Measurements from ENCODE around the gene ARFGAP1.
A peak's percentile ranks its signal among the peaks of the same experiment; 100 is the strongest.

Gene ARFGAP1

DNA sequence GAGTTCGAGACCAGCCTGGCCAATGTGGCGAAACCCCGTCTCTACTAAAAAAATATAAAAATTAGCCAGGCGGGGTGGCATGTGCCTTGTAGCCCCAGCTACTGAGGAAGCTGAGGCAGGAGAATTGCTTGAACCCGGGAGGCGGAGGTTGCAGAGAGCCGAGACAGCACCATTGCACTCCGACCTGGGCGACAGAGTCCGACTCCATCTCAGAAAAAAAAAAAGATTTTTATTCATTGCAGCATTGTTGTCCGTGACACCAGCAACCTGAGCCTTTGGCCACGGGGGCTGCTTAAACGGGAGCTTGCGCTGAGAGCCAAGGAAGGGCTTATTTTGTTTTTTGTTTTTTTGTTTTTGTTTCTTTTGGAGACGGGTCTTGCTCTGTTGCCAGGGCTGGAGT lies 7.3 kb downstream of the ARFGAP1 start:
- TF ChIP-seq, protein P1, sequence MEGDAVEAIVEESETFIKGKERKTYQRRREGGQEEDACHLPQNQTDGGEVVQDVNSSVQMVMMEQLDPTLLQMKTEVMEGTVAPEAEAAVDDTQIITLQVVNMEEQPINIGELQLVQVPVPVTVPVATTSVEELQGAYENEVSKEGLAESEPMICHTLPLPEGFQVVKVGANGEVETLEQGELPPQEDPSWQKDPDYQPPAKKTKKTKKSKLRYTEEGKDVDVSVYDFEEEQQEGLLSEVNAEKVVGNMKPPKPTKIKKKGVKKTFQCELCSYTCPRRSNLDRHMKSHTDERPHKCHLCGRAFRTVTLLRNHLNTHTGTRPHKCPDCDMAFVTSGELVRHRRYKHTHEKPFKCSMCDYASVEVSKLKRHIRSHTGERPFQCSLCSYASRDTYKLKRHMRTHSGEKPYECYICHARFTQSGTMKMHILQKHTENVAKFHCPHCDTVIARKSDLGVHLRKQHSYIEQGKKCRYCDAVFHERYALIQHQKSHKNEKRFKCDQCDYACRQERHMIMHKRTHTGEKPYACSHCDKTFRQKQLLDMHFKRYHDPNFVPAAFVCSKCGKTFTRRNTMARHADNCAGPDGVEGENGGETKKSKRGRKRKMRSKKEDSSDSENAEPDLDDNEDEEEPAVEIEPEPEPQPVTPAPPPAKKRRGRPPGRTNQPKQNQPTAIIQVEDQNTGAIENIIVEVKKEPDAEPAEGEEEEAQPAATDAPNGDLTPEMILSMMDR (IDR thresholded peaks at IDR 0.05): no peak
- no peak overlapping the region for H3K27ac Mint-ChIP-seq
- H3K4me1 Mint-ChIP-seq: peaks cover 4% of the 10 kb centered on the region
- H3K4me3 Mint-ChIP-seq: no peak overlapping the region
- H3K9me3 Mint-ChIP-seq: no peaks in the 10 kb centered on the region
- no peaks in the 10 kb centered on the region for H3K27me3 Mint-ChIP-seq (ENCODE audit: low read depth, poor library complexity)
- peaks cover 22% of the 10 kb centered on the region for H3K36me3 Mint-ChIP-seq (ENCODE audit: low read depth)
- no peak for DNase-seq

DNA sequence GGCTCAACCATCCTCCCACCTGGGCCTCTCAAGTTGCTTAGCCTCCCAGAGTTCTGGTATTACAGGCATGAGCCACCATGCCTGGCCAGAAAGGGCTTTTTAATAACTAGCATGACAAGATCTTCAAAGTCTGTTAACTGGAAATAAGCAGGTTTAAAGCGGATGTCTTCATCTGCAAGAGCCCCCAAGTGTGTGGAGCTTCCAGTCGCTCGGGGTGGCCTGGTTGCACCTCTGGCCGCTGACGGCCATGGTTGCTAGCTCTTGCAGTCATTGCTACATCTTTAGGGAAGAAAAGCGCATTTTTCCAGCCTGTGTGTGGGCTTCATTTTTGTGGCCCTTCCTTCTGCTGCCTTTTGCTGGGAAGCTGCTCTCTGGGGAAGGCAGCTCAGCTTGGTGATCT lies 7.8 kb downstream of the ARFGAP1 start:
- no peak for DNase-seq
- no peak overlapping the region for H3K4me3 Mint-ChIP-seq
- TF ChIP-seq, protein P1 (IDR thresholded peaks at IDR 0.05): no peak
- H3K27ac Mint-ChIP-seq: no peak overlapping the region
- peaks cover 22% of the 10 kb centered on the region for H3K36me3 Mint-ChIP-seq (ENCODE audit: low read depth)
- H3K4me1 Mint-ChIP-seq: peaks cover under 1% of the 10 kb centered on the region
- H3K9me3 Mint-ChIP-seq: no peaks in the 10 kb centered on the region
- no peaks in the 10 kb centered on the region for H3K27me3 Mint-ChIP-seq (ENCODE audit: low read depth, poor library complexity)

DNA sequence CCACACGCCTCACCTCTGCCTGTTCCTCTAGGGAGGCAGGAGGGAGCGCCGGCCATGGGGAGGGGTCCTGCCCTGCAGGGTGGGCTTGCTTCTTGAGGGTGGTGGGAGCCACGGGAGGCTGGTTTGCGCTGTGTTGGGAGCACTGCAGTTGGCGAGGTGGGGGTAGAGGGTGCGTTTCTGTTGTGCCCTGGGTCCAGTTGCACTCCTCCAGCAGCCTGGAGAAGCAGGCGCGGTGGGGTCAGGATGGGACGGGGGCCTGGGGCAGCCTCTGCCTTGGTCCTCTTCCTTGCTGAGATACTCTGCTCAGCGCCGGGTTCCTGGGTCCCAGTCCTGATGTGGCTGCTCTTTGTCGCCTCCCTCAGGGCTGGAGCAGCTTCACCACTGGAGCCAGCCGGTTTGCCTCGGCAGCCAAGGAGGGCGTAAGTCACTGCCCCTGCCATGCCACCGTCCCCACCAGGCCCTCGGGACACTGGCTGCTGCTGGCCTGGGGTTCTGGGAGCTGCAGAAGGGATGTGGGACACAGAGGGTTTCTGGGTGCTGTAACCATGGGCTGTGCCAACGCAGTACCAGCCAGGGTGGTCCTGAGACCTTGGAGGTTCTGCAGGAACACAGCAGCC lies 8.4 kb downstream of the ARFGAP1 start:
- Mint-ChIP-seq H3K27me3 (ENCODE audit: low read depth, poor library complexity) (no peaks in the 10 kb centered on the region), H3K4me3 (no peak overlapping the region), H3K4me1 (no peaks in the 10 kb centered on the region), H3K36me3 (ENCODE audit: low read depth) (peaks cover 22% of the 10 kb centered on the region), H3K9me3 (no peaks in the 10 kb centered on the region), H3K27ac (no peak overlapping the region)
- TF ChIP-seq, protein P1 (IDR thresholded peaks at IDR 0.05): peak; percentile 36
- no peak for DNase-seq

DNA sequence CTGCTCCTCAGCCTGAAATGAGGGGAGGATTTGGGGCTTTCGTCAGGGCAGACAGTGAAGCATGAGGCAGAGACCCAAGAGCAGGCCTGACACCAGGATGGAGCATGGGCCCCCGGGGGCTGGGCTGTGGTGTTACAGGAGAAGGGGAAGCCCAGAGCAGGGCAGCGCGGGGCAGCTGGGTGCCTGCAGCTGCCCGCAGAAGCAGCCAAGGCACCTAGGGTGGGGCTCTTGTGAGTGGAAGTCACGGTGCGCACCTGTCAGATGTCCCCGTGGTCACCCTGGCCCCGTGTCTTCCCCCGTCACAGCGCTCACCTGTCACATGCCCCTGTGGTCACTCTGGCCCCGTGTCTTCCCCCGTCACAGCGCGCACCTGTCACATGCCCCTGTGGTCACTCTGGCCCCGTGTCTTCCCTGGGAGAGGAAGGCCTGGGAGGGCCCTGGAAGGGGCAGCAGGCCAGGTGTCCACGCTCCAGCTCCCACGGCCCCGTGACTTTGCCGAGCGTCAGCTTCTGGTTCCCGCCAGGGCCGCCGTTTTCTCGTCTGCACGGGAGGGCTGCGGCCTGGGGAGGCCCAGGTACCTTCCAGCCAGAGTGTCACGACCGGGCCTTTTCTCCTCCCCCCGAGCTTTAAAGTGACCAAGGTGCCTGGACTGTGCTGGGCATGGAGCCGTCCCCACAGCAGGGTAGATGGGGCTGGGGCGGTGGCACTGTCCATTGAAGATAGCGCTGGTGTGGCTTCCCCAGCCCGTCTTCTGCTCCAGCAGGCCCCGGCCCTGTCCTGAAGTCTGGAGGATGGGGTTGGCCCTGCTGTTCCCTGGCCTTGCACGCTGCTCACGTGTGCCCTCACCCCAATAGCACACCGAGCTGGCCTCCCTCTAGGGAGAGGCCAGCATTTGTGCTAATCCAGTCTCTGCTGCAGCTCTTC lies 9.4 kb downstream of the ARFGAP1 start:
- Mint-ChIP-seq H3K36me3 (ENCODE audit: low read depth) (peaks cover 22% of the 10 kb centered on the region), H3K27ac (no peak overlapping the region), H3K4me1 (no peaks in the 10 kb centered on the region), H3K4me3 (no peak overlapping the region), H3K9me3 (no peaks in the 10 kb centered on the region), H3K27me3 (ENCODE audit: low read depth, poor library complexity) (no peaks in the 10 kb centered on the region)
- no peak for DNase-seq
- TF ChIP-seq, protein P1 (IDR thresholded peaks at IDR 0.05): no peak

DNA sequence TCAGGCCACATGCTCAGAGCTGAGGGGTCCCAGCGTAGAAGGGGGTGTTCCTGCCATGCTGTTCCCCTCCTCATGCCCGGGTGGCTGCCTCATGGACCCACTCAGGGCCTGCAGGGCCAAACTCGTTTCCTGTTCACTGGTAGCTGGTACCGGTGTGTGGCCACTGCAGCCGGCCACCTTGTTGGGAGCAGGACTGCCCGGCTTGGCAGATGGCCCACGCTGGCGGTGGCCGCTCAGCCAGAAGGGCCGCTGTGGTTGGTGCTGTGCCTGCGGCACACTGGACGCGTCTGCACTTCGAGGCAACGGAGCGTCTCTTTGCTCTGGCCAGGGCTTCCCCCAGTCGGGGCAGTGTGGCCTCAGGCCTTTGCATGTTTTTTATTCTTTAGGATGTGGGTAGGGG lies 10.3 kb downstream of the ARFGAP1 start:
- TF ChIP-seq, protein P1 (IDR thresholded peaks at IDR 0.05): no peak
- DNase-seq: no peak
- Mint-ChIP-seq H3K4me1 (no peaks in the 10 kb centered on the region), H3K27ac (no peak overlapping the region), H3K4me3 (no peak overlapping the region), H3K36me3 (ENCODE audit: low read depth) (peaks cover 22% of the 10 kb centered on the region), H3K27me3 (ENCODE audit: low read depth, poor library complexity) (no peaks in the 10 kb centered on the region), H3K9me3 (no peaks in the 10 kb centered on the region)
